RPMI8226 (cell line): ENCODE data around the gene GSTP1.
A peak's percentile ranks its signal among the peaks of the same experiment; 100 is the strongest.
"Not testable (repeated sequence)": the region's sequence is repeated elsewhere in the genome, so short reads cannot be mapped to it uniquely, and the experiment has no call there.

Experiments
- DNase-seq: peaks from one replicate; pipeline ENCODE4 v3.0.0-alpha.2; 2015

The GSTP1 gene

DNA sequence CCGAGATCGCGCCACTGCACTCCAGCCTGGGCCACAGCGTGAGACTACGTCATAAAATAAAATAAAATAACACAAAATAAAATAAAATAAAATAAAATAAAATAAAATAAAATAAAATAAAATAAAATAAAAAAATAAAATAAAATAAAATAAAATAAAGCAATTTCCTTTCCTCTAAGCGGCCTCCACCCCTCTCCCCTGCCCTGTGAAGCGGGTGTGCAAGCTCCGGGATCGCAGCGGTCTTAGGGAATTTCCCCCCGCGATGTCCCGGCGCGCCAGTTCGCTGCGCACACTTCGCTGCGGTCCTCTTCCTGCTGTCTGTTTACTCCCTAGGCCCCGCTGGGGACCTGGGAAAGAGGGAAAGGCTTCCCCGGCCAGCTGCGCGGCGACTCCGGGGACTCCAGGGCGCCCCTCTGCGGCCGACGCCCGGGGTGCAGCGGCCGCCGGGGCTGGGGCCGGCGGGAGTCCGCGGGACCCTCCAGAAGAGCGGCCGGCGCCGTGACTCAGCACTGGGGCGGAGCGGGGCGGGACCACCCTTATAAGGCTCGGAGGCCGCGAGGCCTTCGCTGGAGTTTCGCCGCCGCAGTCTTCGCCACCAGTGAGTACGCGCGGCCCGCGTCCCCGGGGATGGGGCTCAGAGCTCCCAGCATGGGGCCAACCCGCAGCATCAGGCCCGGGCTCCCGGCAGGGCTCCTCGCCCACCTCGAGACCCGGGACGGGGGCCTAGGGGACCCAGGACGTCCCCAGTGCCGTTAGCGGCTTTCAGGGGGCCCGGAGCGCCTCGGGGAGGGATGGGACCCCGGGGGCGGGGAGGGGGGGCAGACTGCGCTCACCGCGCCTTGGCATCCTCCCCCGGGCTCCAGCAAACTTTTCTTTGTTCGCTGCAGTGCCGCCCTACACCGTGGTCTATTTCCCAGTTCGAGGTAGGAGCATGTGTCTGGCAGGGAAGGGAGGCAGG is at the start of gene GSTP1:
TSS of gene GSTP1 (plus strand) at position 566 of the 958 bp plus-strand sequence. CDS start at position 598, 32 bp downstream.
- no peak for DNase-seq

DNA sequence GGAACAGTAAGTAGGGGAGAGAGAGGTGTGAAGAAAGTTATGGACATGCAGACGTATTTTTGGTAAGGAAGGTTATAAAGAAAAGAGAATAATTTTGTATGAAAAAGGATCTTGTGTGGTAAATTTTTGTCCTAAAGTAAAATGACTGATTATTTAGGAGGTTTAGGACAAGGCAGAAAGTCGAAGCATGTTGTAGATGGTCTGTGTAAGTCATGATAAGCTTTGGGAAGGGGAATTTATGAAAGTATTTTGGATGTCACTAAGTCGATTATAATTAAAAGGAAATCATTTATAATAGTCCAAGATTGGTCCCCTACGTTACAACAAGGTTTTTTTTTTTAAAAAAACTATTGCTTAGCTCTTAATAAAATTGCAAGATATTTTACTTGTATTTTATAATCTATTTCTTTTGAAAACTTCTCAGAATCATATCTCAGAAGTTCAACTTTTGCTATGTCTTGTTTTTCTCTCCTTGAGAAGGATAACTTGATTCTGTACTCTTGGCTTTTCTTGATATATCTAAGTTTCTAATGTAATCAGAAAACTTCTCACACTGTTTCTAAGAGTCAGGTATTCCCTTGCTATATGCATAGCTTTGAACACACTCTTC is 49.4 kb upstream of the GSTP1 start:
- DNase-seq: no peak

DNA sequence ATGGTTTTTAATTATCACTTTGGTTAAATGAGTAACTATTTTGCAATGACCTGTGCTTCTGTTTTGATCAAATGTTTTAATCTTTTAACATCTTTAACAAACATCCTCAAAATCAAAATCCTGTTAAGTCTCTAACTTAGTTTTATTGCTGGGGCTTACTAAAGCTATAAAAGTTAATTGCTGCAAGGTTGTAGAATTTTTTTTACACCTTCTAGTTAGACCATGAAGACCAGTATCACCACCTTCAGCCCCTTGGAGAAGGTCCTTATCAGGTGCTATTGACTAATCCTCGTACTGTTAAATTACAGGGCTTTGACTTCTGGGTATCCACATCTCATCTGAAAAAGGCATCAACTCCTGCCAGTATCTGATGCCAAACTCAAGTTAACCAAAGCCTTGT is 48.1 kb upstream of the GSTP1 start:
- no peak for DNase-seq

- no peak for DNase-seq
These were observed 45.3 kb upstream of the GSTP1 start for GRCh38 chr11:67538306-67538705.

- DNase-seq: no peak
These were observed 44.6 kb upstream of the GSTP1 start for GRCh38 chr11:67538823-67539505.

DNA sequence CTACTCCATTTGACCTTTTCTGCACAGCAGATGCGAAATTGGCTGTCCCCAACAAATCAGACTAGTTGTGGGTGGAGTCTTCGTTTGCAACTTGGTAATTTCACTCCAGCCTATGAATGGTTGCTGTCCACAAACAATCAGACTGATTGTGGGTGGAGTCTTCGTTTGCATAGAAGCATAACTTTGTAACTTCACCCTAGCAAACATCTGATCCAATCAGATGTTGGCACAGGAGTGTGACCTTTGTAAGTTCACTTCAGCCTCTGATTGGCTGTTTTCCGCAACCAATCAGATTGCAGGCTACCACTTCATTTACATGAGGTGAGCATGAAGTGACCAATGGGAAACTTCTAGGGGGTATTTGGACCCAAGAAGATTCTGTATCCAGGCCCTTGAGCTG is 44.1 kb upstream of the GSTP1 start:
- peak; percentile 28 for DNase-seq

DNA sequence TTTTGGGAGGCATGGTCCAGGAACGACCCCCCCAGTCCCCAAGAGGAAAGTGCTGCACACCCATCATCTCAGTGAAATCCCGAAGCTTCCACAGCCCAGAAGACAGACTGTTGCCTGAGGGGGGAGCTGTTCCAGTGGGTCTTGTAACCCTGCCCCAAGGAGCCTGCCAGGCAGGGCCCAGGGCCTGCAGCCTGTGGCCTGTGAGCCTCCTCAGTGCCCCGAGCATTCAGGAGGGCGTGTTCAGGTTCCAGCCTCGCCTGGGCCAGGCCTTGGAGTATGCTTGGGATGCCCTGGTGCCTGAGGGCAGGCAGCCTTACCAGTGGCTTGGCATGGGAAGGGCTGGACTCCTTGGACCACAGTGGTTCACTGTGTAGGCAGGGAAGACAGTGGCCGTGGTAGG is 42.4 kb upstream of the GSTP1 start:
- DNase-seq: no peak

GRCh38 chr11:67542169-67542568 is 41.4 kb upstream of the GSTP1 start:
- no peak for DNase-seq

DNA sequence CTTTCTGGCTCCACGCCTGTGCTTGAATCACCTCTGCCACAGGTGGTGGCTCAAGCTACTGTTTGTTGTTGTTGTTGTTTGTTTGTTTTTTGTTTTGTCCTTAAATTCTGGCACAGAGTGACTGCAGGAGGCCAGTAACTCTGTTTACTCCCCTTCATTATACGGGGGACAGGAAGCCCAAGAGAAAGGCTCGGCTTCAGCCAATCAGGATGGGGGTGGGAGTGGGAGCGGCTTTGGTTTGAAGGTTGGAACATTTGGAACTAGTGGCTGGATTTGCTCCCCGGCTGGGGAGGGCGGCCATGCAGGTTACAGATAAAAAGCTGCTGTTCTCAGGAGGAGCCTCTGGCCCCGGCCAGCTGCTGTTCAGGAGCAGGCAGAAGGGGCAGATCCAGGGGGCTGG is 40.6 kb upstream of the GSTP1 start:
- no peak for DNase-seq

GRCh38 chr11:67543585-67543984 is 40.0 kb upstream of the GSTP1 start:
- DNase-seq: no peak

DNA sequence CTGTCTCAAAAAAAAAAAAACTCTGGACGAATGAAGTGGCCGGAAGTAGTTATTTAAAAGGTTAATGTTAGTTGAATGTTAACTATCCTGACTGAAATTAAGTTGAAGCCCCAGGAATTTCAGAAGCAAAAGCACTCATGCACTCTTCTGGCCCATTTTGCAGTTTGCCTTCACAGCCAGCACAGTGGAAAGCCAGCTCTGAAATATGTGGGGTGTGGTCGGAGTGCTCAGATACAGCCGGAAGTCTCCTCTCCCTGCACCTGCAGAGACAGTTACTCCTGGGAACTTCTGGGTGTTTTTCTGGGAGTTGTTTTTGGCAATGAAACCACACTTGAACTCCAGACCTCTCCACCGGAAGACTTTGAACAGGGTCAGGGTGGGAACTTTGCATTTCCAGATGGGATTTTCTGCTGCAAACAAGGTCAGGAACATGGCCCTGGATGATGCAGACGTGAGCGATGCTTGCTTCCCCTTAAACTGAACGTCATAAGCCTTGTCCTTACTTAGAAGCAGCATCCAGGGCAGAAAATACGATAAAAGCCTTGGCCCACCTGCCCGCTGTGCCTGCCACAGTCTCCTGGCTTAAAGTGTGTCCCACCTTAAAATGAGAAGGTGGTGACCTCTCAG is 38.9 kb upstream of the GSTP1 start:
- DNase-seq: peak; percentile 51

- DNase-seq: no peak
These were observed 38.3 kb upstream of the GSTP1 start for GRCh38 chr11:67545280-67545679.

GRCh38 chr11:67548112-67548511 is 35.5 kb upstream of the GSTP1 start:
- not testable (repeated sequence) for DNase-seq

DNA sequence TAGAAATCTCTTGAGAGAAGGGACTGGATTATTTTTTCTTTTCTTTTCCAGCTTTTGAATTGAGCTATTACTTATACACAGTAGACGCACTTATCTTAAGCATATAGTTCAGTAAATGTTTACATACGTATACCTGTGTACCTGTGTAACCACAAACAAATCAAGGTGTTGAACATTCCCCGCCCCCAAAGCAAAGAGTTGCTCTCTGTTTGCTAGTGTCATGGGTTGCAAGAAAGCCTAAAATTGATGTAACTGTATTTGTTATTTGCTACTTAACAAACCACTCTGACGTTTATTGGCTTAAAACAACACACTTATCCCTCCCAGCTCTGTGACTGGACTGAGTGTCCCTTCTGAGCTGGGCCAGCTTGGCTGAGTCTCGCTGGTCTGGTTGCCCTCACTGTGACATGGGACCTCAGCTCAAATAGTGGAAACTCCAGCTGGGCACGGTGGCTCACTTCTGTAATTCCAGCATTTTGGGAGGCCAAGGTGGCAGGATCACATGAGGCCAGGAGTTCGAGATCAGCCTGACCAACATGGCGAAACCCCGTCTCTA is 35.0 kb upstream of the GSTP1 start:
- no peak for DNase-seq

- DNase-seq: no peak
These were observed 32.5 kb upstream of the GSTP1 start for GRCh38 chr11:67551127-67551526.

DNA sequence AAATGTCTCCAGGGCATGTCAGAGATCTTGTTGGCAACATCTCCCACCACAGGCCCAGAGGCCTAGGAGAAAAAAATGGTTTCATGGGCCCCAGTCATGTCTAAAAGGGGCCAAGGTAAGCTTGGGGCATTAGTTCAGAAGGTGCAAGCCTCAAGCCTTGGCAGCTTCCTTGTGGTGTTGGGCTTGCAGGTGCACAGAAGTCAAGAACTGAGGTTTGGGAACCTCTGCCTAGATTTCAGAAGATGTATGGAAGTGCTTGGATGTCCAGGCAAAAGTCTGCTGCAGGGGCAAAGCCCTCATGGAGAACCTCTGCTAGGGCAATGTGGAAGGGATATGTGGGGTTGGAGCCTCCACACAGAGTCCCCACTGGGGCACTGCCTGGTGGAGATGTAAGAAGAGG is 31.9 kb upstream of the GSTP1 start:
- not testable (repeated sequence) for DNase-seq

DNA sequence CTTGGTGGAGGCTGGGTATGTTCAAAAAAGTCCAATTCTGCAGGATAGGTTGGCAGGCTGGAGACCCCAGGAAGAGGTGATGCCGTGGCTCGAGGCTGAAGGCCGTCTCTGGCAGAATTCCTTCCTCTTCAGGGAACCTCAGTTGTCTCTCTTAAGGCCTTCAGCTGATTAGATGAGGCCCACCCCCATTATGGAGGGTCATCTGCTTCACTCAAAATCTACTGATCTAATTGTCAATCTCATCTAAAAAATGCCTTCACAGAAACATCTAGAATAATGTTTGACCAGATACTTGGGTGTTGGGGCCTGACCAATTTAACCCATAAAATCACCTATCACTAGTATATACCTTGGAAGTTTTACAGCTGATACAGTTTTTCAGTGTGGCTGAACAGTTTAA is 27.4 kb upstream of the GSTP1 start:
- no peak for DNase-seq

DNA sequence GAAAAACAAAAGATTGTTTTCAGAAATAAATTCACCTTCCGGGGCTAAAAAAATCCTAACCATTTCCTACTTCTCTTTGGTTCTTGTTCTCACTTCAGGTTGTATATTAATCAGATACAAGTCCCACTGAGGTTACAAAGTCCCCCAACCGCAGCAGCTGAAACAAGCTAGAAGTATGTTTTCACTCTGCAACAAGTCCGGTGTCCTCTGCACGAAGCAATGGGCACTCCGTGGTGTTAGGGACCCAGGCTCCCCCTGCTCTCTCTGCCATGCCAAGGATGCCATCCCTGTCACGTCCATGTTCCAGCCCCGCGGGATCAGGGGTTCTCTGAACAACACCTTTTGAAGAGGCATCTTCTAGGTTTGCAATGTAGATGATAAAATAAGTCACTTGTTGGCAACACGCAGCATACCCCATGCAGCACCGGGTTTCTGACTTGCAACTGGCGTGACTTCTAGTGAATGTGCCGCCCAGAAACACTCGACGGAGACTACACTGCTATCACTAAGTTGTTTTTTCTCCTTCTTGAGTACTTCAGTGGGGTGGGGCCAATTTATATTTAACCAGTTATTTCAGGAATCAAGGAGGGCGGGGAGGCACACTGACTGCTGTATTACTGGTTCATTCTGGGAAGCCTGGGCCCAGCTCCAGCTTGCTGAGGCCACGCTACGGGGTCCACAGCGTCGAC is 25.4 kb upstream of the GSTP1 start:
- no peak for DNase-seq

DNA sequence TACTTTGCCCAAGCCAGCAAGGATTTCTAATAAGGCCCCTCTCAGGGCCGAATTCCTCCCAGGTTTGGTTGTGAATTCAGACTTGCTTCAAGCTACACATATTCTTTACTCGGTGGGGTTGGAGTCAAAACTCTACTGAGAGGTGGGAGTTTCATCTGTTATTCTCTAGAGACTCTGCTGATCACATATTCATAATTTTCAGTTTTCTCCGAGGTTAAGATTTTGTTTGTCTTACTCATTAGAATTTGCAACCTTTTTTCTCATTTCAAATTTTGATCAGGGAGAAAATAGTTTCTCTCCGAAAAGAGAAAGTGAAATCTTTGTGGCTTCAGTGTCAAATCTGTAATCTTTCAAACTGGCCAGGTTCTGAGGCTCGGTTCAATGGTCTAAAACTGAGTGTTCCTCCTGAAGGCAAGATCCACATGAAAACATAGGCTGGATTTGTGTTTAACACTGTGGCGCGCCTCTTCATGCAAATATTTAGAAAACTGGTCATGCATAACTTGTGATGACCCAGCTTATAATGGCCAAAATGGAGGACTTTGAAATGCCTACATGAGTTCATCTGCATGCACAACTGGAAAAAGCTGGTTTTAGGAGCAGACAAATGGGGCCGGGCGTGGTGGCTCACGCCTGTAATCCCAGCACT is 21.5 kb upstream of the GSTP1 start:
- DNase-seq: no peak

DNA sequence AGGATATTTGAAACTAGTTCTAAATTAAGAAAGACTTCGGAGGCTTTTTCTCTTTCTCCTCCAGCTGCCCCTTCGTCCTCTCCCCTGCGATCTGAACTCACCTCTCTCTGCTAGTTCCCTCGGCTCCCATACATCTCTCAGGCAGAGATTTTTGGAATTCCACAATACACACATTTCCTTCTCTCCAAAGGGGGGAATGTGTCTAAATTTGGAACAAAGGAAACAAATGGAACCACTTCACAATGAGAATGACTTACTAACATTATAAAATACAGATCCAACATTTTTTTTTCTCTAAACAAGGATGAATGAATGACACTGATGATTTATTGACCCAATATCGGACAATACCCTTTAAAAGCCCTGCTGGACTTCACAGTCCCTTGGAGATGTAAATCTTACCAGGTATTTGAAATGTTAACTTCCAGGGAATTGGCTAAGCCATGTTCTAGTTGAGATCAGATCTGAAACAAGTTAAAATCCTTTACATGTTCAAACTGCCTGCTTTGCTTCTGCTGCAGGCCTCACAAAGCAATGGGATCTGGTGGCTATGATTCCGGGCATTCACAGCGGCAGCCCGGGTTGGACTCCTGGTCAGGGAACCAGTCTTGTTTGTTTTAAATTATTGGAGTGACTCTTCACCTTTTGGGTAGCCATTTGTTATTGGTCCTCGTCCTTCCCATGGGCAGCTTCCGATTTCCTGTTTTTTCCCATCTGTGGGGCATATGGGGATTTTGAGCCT is 20.5 kb upstream of the GSTP1 start:
- no peak for DNase-seq

- DNase-seq: not testable (repeated sequence)
These were observed 19.9 kb upstream of the GSTP1 start for GRCh38 chr11:67563705-67564114.
